ENCODE data around the gene SYNE2.

SYNE2 gene

DNA sequence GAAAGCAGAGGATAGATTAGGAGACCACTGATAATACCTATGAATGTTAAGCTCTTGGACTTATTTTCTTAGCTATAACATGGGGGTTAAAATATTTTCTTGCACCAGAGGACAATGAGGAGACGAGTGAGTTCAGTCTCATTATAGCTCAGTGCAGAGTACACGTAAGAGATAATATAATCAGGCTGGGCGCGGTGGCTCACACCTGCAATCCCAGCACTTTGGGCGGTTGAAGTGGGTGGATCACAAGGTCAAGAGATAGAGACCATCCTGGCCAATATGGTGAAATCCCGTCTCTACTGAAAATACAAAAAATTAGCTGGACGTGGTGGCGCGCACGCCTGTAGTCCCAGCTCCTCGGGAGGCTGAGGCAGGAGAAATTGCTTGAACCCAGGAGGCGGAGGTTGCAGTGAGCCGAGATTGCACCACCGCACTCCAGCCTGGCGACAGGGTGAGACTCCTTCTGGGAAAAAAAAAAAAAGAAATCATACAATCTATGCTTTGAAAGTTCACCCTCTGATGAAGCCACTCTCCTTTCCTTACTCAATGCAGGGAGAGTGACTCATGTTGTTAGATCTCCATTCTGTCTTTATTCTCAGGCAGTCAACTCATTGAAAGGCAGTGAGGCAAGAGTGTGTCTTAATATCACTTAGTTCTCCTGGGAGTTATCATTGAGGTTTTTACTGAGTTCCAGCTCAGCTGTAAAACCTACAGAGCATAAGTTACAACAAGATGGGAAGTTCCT lies 134.2 kb downstream of the SYNE2 start:
- Histone ChIP-seq H3K27ac (no peak overlapping the region), H3K4me2 (ENCODE audit: low read length) (no peak overlapping the region), H3K4me1 (no peaks in the 10 kb centered on the region), H3K9me3 (ENCODE audit: control insufficient read depth, low read length) (no peaks in the 10 kb centered on the region), H3K27me3 (ENCODE audit: control insufficient read depth, insufficient read depth, low read length) (no peaks in the 10 kb centered on the region), H2AFZ (no peak overlapping the region), H3K9ac (no peak overlapping the region), H3K79me2 (no peaks in the 10 kb centered on the region), H3K36me3 (ENCODE audit: control insufficient read depth, insufficient read depth, low read length) (no peaks in the 10 kb centered on the region), H3K4me3 (ENCODE audit: low read depth, low read length) (no peak overlapping the region)
- TF ChIP-seq, protein P1, sequence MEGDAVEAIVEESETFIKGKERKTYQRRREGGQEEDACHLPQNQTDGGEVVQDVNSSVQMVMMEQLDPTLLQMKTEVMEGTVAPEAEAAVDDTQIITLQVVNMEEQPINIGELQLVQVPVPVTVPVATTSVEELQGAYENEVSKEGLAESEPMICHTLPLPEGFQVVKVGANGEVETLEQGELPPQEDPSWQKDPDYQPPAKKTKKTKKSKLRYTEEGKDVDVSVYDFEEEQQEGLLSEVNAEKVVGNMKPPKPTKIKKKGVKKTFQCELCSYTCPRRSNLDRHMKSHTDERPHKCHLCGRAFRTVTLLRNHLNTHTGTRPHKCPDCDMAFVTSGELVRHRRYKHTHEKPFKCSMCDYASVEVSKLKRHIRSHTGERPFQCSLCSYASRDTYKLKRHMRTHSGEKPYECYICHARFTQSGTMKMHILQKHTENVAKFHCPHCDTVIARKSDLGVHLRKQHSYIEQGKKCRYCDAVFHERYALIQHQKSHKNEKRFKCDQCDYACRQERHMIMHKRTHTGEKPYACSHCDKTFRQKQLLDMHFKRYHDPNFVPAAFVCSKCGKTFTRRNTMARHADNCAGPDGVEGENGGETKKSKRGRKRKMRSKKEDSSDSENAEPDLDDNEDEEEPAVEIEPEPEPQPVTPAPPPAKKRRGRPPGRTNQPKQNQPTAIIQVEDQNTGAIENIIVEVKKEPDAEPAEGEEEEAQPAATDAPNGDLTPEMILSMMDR (IDR thresholded peaks at IDR 0.05) = no peak

GRCh38 chr14:63988579-63988978 lies 135.8 kb downstream of the SYNE2 start:
- H3K36me3 ChIP-seq (ENCODE audit: control insufficient read depth, insufficient read depth, low read length) = no peaks in the 10 kb centered on the region

GRCh38 chr14:63991833-63992232 lies 139.0 kb downstream of the SYNE2 start:
- Histone ChIP-seq H3K4me2 (ENCODE audit: low read length) (no peak overlapping the region), H3K79me2 (no peaks in the 10 kb centered on the region), H3K27ac (no peak overlapping the region), H3K27me3 (ENCODE audit: control insufficient read depth, insufficient read depth, low read length) (no peaks in the 10 kb centered on the region), H3K4me1 (no peaks in the 10 kb centered on the region), H3K9me3 (ENCODE audit: control insufficient read depth, low read length) (no peaks in the 10 kb centered on the region), H3K4me3 (ENCODE audit: low read depth, low read length) (no peak overlapping the region), H3K9ac (no peak overlapping the region), H3K36me3 (ENCODE audit: control insufficient read depth, insufficient read depth, low read length) (no peaks in the 10 kb centered on the region), H2AFZ (no peak overlapping the region)
- TF ChIP-seq, protein P1 (IDR thresholded peaks at IDR 0.05) = no peak

More at GRCh38 chr14:63988579-63988978, 135.8 kb downstream of the SYNE2 start:
- Histone ChIP-seq H3K4me1 (no peaks in the 10 kb centered on the region), H3K9ac (no peak overlapping the region), H3K4me3 (ENCODE audit: low read depth, low read length) (no peak overlapping the region), H2AFZ (no peak overlapping the region), H3K9me3 (ENCODE audit: control insufficient read depth, low read length) (no peaks in the 10 kb centered on the region), H3K79me2 (no peaks in the 10 kb centered on the region), H3K27me3 (ENCODE audit: control insufficient read depth, insufficient read depth, low read length) (no peaks in the 10 kb centered on the region), H3K4me2 (ENCODE audit: low read length) (no peak overlapping the region), H3K27ac (no peak overlapping the region)
- TF ChIP-seq, protein P1 (IDR thresholded peaks at IDR 0.05) = no peak

DNA sequence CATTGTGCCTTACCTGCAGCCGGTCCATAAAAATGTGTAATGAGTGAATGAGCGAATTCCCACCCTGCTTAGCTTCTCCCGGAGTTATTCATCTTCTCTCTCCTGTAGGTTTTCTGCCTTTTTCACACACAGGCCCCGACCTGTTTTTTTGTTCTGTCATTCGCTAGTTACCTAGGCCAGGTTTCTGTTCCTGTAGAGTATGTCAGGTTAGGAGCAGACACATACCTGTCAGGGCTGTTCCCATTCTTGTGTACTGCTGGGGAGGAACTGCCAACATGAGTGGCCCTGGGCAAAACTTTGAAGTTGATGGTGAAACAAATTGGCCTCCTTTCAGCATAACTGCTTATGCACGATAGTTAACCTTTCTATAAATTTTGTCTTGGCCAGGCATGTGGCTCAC lies 140.1 kb downstream of the SYNE2 start:
- TF ChIP-seq, protein P1 (IDR thresholded peaks at IDR 0.05) = no peak
- Histone ChIP-seq H3K4me3 (ENCODE audit: low read depth, low read length) (no peak overlapping the region), H3K36me3 (ENCODE audit: control insufficient read depth, insufficient read depth, low read length) (no peaks in the 10 kb centered on the region), H3K27ac (no peak overlapping the region), H3K4me1 (no peaks in the 10 kb centered on the region), H3K27me3 (ENCODE audit: control insufficient read depth, insufficient read depth, low read length) (no peaks in the 10 kb centered on the region), H3K9ac (no peak overlapping the region), H3K9me3 (ENCODE audit: control insufficient read depth, low read length) (no peaks in the 10 kb centered on the region), H2AFZ (no peak overlapping the region), H3K4me2 (ENCODE audit: low read length) (no peak overlapping the region), H3K79me2 (no peaks in the 10 kb centered on the region)

DNA sequence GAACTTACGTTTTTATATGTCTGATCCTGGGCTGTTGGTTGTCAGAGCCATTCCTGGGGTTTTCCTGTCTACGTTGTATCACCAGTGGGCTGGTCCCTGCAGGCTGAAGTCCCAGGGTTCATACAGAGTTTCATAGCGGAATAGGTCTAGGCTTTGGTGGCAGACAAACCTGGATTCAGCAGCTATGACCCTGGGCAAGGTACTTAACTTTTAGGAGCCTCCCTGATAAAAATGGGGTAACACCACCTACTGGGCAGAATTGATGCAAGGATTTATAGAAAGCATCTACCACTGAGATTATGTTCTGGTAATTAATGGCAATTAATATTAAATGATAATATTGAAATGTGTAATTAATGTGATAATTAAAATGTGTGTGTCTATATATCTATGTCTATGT lies 141.2 kb downstream of the SYNE2 start:
- H3K4me3 ChIP-seq (ENCODE audit: low read depth, low read length) = no peak overlapping the region
- H3K9me3 ChIP-seq (ENCODE audit: control insufficient read depth, low read length) = no peaks in the 10 kb centered on the region
- H3K4me2 ChIP-seq (ENCODE audit: low read length) = no peak overlapping the region
- H3K27ac ChIP-seq = no peak overlapping the region
- H3K9ac ChIP-seq = no peak overlapping the region
- no peaks in the 10 kb centered on the region for H3K27me3 ChIP-seq (ENCODE audit: control insufficient read depth, insufficient read depth, low read length)
- TF ChIP-seq, protein P1 (IDR thresholded peaks at IDR 0.05) = peak; percentile 27
- H3K4me1 ChIP-seq = no peaks in the 10 kb centered on the region
- no peaks in the 10 kb centered on the region for H3K79me2 ChIP-seq
- H3K36me3 ChIP-seq (ENCODE audit: control insufficient read depth, insufficient read depth, low read length) = no peaks in the 10 kb centered on the region
- H2AFZ ChIP-seq = no peak overlapping the region
